Measurements from ENCODE around the gene PGLYRP4.

DNA sequence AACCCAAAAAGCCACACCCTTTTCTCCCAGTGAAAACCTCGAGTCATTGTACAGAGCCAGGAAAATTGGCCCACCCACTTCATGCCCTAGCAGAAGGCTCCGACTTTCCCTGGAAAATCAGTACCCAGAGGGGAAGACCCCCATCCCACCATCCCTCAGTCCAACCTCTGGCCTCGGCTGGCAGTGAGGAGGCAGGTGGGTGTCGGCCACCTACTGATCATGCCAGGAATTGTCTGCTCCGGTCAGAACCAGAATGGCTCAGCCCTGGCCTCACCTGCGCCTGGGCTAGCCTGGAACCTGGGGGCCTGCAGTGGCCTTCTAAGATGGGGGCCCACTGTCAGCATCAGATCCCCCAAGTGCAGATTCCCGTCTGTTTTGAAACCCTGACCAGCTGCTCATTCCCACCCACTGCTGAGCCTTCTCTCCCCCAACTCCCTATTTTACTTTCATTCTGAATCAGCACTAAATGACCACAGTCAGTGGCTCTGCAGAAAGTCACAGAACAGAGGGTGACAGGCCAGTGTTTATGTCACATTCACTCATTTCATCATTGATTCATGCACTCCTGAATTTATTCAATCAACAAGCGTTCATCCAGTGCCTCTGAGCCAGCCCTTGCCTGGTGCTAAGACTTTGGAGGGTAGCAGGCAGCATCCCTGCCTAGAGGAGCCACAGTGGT is 6.0 kb upstream of the PGLYRP4 start:
- TF ChIP-seq, protein P1, sequence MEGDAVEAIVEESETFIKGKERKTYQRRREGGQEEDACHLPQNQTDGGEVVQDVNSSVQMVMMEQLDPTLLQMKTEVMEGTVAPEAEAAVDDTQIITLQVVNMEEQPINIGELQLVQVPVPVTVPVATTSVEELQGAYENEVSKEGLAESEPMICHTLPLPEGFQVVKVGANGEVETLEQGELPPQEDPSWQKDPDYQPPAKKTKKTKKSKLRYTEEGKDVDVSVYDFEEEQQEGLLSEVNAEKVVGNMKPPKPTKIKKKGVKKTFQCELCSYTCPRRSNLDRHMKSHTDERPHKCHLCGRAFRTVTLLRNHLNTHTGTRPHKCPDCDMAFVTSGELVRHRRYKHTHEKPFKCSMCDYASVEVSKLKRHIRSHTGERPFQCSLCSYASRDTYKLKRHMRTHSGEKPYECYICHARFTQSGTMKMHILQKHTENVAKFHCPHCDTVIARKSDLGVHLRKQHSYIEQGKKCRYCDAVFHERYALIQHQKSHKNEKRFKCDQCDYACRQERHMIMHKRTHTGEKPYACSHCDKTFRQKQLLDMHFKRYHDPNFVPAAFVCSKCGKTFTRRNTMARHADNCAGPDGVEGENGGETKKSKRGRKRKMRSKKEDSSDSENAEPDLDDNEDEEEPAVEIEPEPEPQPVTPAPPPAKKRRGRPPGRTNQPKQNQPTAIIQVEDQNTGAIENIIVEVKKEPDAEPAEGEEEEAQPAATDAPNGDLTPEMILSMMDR (IDR thresholded peaks at IDR 0.05): no peak
- TF ChIP-seq POLR2A (IDR thresholded peaks at IDR 0.05): no peak

Measured in thyroid gland (tissue), 4 donors.